Stimulated activated CD8-positive, alpha-beta memory T cell treated with anti-CD3 and anti-CD28 coated beads, Interleukin-12 subunit alpha, Interleukin-12 subunit beta, amount 100 ng/mL, for 1 hour (primary cell): ENCODE results near the gene MTHFD2L.

Experiments
- DNase-seq: peaks from one replicate; pipeline ENCODE4 v3.0.0-alpha.2; 2020; ENCODE audit warnings: low read depth

Gene MTHFD2L

GRCh38 chr4:74132944-74133343 is 25.0 kb upstream of the MTHFD2L start:
- no peak for DNase-seq

GRCh38 chr4:74133786-74134499 is 24.0 kb upstream of the MTHFD2L start:
- DNase-seq, result no peak

GRCh38 chr4:74134500-74134852 is 23.4 kb upstream of the MTHFD2L start:
- DNase-seq, result no peak

- DNase-seq, result no peak
Observed at GRCh38 chr4:74146581-74147129, 11.3 kb upstream of the MTHFD2L start.

- DNase-seq, result no peak
Observed at GRCh38 chr4:74148205-74148604, 9.7 kb upstream of the MTHFD2L start.

- no peak for DNase-seq
Observed at GRCh38 chr4:74152836-74153235, 5.1 kb upstream of the MTHFD2L start.

GRCh38 chr4:74156521-74156920 is 1.4 kb upstream of the MTHFD2L start:
- no peak for DNase-seq

- no peak for DNase-seq
Observed at GRCh38 chr4:74157154-74157553, 764 bp upstream of the MTHFD2L start.

GRCh38 chr4:74158466-74159142 is 686 bp downstream of the MTHFD2L start:
- DNase-seq, result no peak

GRCh38 chr4:74159143-74159709 is 1.3 kb downstream of the MTHFD2L start:
- DNase-seq, result no peak

- DNase-seq, result no peak
Observed at GRCh38 chr4:74161666-74162450, 3.9 kb downstream of the MTHFD2L start.

GRCh38 chr4:74166135-74166534 is 8.2 kb downstream of the MTHFD2L start:
- DNase-seq, result no peak

GRCh38 chr4:74166818-74167217 is 8.9 kb downstream of the MTHFD2L start:
- no peak for DNase-seq

- DNase-seq, result no peak
Observed at GRCh38 chr4:74167585-74167984, 9.7 kb downstream of the MTHFD2L start.

- DNase-seq, result no peak
Observed at GRCh38 chr4:74168841-74169240, 10.9 kb downstream of the MTHFD2L start.

GRCh38 chr4:74173321-74173720 is 15.4 kb downstream of the MTHFD2L start:
- DNase-seq, result no peak

GRCh38 chr4:74174421-74174820 is 16.5 kb downstream of the MTHFD2L start:
- DNase-seq, result no peak

- no peak for DNase-seq
Observed at GRCh38 chr4:74174941-74175340, 17.0 kb downstream of the MTHFD2L start.

- no peak for DNase-seq
Observed at GRCh38 chr4:74175379-74175778, 17.5 kb downstream of the MTHFD2L start.

GRCh38 chr4:74178798-74179197 is 20.9 kb downstream of the MTHFD2L start:
- DNase-seq, result no peak

GRCh38 chr4:74181219-74181618 is 23.3 kb downstream of the MTHFD2L start:
- DNase-seq, result no peak

GRCh38 chr4:74188912-74189311 is 31.0 kb downstream of the MTHFD2L start:
- DNase-seq, result no peak
